ENCODE data around the gene ACVR1.

ACVR1 gene

DNA sequence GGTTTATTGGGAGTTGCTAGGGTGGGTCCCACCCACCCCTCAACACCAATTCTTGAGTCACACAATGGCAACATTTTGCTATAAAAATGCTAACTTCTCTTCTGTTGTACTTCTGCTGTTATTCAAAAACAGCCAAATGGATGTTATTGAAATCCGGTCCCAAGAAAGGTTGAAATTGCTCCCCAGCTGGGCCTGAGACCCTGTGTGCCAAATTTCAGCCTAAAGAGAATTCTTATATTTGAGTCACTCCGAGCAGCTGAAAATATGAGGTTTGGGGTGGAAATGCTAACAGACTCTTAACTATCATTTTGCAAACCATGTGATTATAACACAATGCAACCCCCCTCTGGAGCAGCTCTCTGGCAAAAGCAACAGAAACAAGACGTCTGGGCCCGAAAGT, 27.0 kb upstream of the ACVR1 start:
- Histone ChIP-seq H4K8ac (ENCODE audit: low read depth, low read length) (no peak overlapping the region), H3K27me3 (ENCODE audit: control insufficient read depth in 3 of 3, insufficient read depth in 3 of 3, low read depth in 1 of 3, low read length in 3 of 3) (peaks cover 0 to 37% (median 0%) of the 10 kb centered on the region in 3 experiments), H3K9me3 (replicated peaks in 1 of 2; ENCODE audit: control insufficient read depth in 2 of 2, insufficient read depth in 1 of 2, low read depth in 1 of 2, low read length in 2 of 2) (no peaks in the 10 kb centered on the region), H4K91ac (ENCODE audit: low read depth, low read length, poor library complexity) (no peak overlapping the region), H3K4ac (ENCODE audit: low read length) (no peak overlapping the region), H2AK5ac (ENCODE audit: low read depth, low read length) (no peak overlapping the region), H3K36me3 (replicated peaks in 1 of 2; ENCODE audit: control insufficient read depth in 2 of 2, insufficient read depth in 2 of 2, low read length in 2 of 2) (no peaks in the 10 kb centered on the region), H2BK12ac (ENCODE audit: low read length) (no peak overlapping the region), H3K18ac (ENCODE audit: low read length) (no peak overlapping the region), H2AFZ (ENCODE audit: low read length) (no peak overlapping the region), H2BK5ac (ENCODE audit: low read length) (no peak overlapping the region), H3K4me3 (ENCODE audit: low read length in 2 of 2) (no peak overlapping the region), H3K23ac (ENCODE audit: low read depth, low read length, poor library complexity) (no peak overlapping the region), H3K27ac (replicated peaks; ENCODE audit: low read length) (no peak overlapping the region), H3K9ac (ENCODE audit: low read depth, low read length, poor library complexity) (no peak overlapping the region), H3K4me1 (ENCODE audit: control insufficient read depth in 2 of 2, insufficient read depth in 1 of 2, low read depth in 1 of 2, low read length in 2 of 2) (no peaks in the 10 kb centered on the region), H2BK120ac (ENCODE audit: low read depth, low read length) (no peak overlapping the region), H2BK15ac (ENCODE audit: low read length) (no peak overlapping the region), H3K14ac (ENCODE audit: low read length) (no peak overlapping the region), H3K79me1 (ENCODE audit: low read depth, low read length) (no peaks in the 10 kb centered on the region), H3K4me2 (ENCODE audit: insufficient read depth, low read length, poor library complexity, severe bottlenecking) (no peak overlapping the region)
- WGBS, 2 donors (ENCODE audit: extremely low coverage in 2 of 2, insufficient read length in 2 of 2, insufficient replicate concordance in 1 of 2), result no CpG with 5 or more reads among the region's 4 CpGs
- DNase-seq (ENCODE audit: low spot score), result no peak

GRCh38 chr2:157902692-157903091, 26.6 kb upstream of the ACVR1 start:
- Histone ChIP-seq H3K14ac (ENCODE audit: low read length) (no peak overlapping the region), H3K9ac (ENCODE audit: low read depth, low read length, poor library complexity) (no peak overlapping the region), H4K8ac (ENCODE audit: low read depth, low read length) (no peak overlapping the region), H3K4me3 (ENCODE audit: low read length in 2 of 2) (no peak overlapping the region), H2AFZ (ENCODE audit: low read length) (no peak overlapping the region), H3K36me3 (replicated peaks in 1 of 2; ENCODE audit: control insufficient read depth in 2 of 2, insufficient read depth in 2 of 2, low read length in 2 of 2) (no peaks in the 10 kb centered on the region), H3K23ac (ENCODE audit: low read depth, low read length, poor library complexity) (no peak overlapping the region), H3K4me1 (ENCODE audit: control insufficient read depth in 2 of 2, insufficient read depth in 1 of 2, low read depth in 1 of 2, low read length in 2 of 2) (no peaks in the 10 kb centered on the region), H3K27ac (replicated peaks; ENCODE audit: low read length) (no peak overlapping the region), H3K9me3 (replicated peaks in 1 of 2; ENCODE audit: control insufficient read depth in 2 of 2, insufficient read depth in 1 of 2, low read depth in 1 of 2, low read length in 2 of 2) (no peaks in the 10 kb centered on the region), H3K4me2 (ENCODE audit: insufficient read depth, low read length, poor library complexity, severe bottlenecking) (no peak overlapping the region), H2BK12ac (ENCODE audit: low read length) (no peak overlapping the region), H3K27me3 (ENCODE audit: control insufficient read depth in 3 of 3, insufficient read depth in 3 of 3, low read depth in 1 of 3, low read length in 3 of 3) (peaks cover 0 to 36% (median 0%) of the 10 kb centered on the region in 3 experiments), H3K79me1 (ENCODE audit: low read depth, low read length) (no peaks in the 10 kb centered on the region), H4K91ac (ENCODE audit: low read depth, low read length, poor library complexity) (no peak overlapping the region), H3K18ac (ENCODE audit: low read length) (no peak overlapping the region), H2BK5ac (ENCODE audit: low read length) (no peak overlapping the region), H2BK15ac (ENCODE audit: low read length) (no peak overlapping the region), H3K4ac (ENCODE audit: low read length) (no peak overlapping the region), H2AK5ac (ENCODE audit: low read depth, low read length) (no peak overlapping the region), H2BK120ac (ENCODE audit: low read depth, low read length) (no peak overlapping the region)
- no CpG with 5 or more reads among the region's 1 CpG for WGBS, 2 donors (ENCODE audit: extremely low coverage in 2 of 2, insufficient read length in 2 of 2, insufficient replicate concordance in 1 of 2)
- no peak for DNase-seq (ENCODE audit: low spot score)

- Histone ChIP-seq H2BK5ac (ENCODE audit: low read length) (no peak overlapping the region), H3K23ac (ENCODE audit: low read depth, low read length, poor library complexity) (no peak overlapping the region), H3K4me2 (ENCODE audit: insufficient read depth, low read length, poor library complexity, severe bottlenecking) (no peak overlapping the region), H3K9ac (ENCODE audit: low read depth, low read length, poor library complexity) (no peak overlapping the region), H3K27ac (replicated peaks; ENCODE audit: low read length) (no peak overlapping the region), H3K79me1 (ENCODE audit: low read depth, low read length) (no peaks in the 10 kb centered on the region), H2AK5ac (ENCODE audit: low read depth, low read length) (no peak overlapping the region), H3K27me3 (ENCODE audit: control insufficient read depth in 3 of 3, insufficient read depth in 3 of 3, low read depth in 1 of 3, low read length in 3 of 3) (peaks cover 0 to 44% (median 0%) of the 10 kb centered on the region in 3 experiments), H4K8ac (ENCODE audit: low read depth, low read length) (no peak overlapping the region), H3K4me3 (ENCODE audit: low read length in 2 of 2) (no peak overlapping the region), H3K4ac (ENCODE audit: low read length) (no peak overlapping the region), H2BK120ac (ENCODE audit: low read depth, low read length) (no peak overlapping the region), H3K4me1 (ENCODE audit: control insufficient read depth in 2 of 2, insufficient read depth in 1 of 2, low read depth in 1 of 2, low read length in 2 of 2) (no peaks in the 10 kb centered on the region), H4K91ac (ENCODE audit: low read depth, low read length, poor library complexity) (no peak overlapping the region), H2AFZ (ENCODE audit: low read length) (no peak overlapping the region), H3K9me3 (replicated peaks in 1 of 2; ENCODE audit: control insufficient read depth in 2 of 2, insufficient read depth in 1 of 2, low read depth in 1 of 2, low read length in 2 of 2) (no peaks in the 10 kb centered on the region), H2BK12ac (ENCODE audit: low read length) (no peak overlapping the region), H2BK15ac (ENCODE audit: low read length) (no peak overlapping the region), H3K36me3 (replicated peaks in 1 of 2; ENCODE audit: control insufficient read depth in 2 of 2, insufficient read depth in 2 of 2, low read length in 2 of 2) (no peaks in the 10 kb centered on the region), H3K18ac (ENCODE audit: low read length) (no peak overlapping the region), H3K14ac (ENCODE audit: low read length) (no peak overlapping the region)
- WGBS, 2 donors (ENCODE audit: extremely low coverage in 2 of 2, insufficient read length in 2 of 2, insufficient replicate concordance in 1 of 2), result no CpG with 5 or more reads among the region's 3 CpGs
- DNase-seq (ENCODE audit: low spot score), result no peak
Observed at GRCh38 chr2:157901325-157901724, 25.2 kb upstream of the ACVR1 start.

- Histone ChIP-seq H4K8ac (ENCODE audit: low read depth, low read length) (no peak overlapping the region), H3K27me3 (ENCODE audit: control insufficient read depth in 3 of 3, insufficient read depth in 3 of 3, low read depth in 1 of 3, low read length in 3 of 3) (peaks cover 0 to 44% (median 0%) of the 10 kb centered on the region in 3 experiments), H3K9ac (ENCODE audit: low read depth, low read length, poor library complexity) (no peak overlapping the region), H2BK5ac (ENCODE audit: low read length) (no peak overlapping the region), H3K18ac (ENCODE audit: low read length) (no peak overlapping the region), H3K4me1 (ENCODE audit: control insufficient read depth in 2 of 2, insufficient read depth in 1 of 2, low read depth in 1 of 2, low read length in 2 of 2) (no peaks in the 10 kb centered on the region), H2BK15ac (ENCODE audit: low read length) (no peak overlapping the region), H3K4me3 (ENCODE audit: low read length in 2 of 2) (no peak overlapping the region), H2BK120ac (ENCODE audit: low read depth, low read length) (no peak overlapping the region), H3K27ac (replicated peaks; ENCODE audit: low read length) (no peak overlapping the region), H2AFZ (ENCODE audit: low read length) (no peak overlapping the region), H3K9me3 (replicated peaks in 1 of 2; ENCODE audit: control insufficient read depth in 2 of 2, insufficient read depth in 1 of 2, low read depth in 1 of 2, low read length in 2 of 2) (no peaks in the 10 kb centered on the region), H3K4me2 (ENCODE audit: insufficient read depth, low read length, poor library complexity, severe bottlenecking) (no peak overlapping the region), H2AK5ac (ENCODE audit: low read depth, low read length) (no peak overlapping the region), H2BK12ac (ENCODE audit: low read length) (no peak overlapping the region), H3K79me1 (ENCODE audit: low read depth, low read length) (no peaks in the 10 kb centered on the region), H4K91ac (ENCODE audit: low read depth, low read length, poor library complexity) (no peak overlapping the region), H3K36me3 (replicated peaks in 1 of 2; ENCODE audit: control insufficient read depth in 2 of 2, insufficient read depth in 2 of 2, low read length in 2 of 2) (no peaks in the 10 kb centered on the region), H3K4ac (ENCODE audit: low read length) (no peak overlapping the region), H3K14ac (ENCODE audit: low read length) (no peak overlapping the region), H3K23ac (ENCODE audit: low read depth, low read length, poor library complexity) (no peak overlapping the region)
- no peak for DNase-seq (ENCODE audit: low spot score)
- no CpG with 5 or more reads among the region's 2 CpGs for WGBS, 2 donors (ENCODE audit: extremely low coverage in 2 of 2, insufficient read length in 2 of 2, insufficient replicate concordance in 1 of 2)
Observed at GRCh38 chr2:157900684-157901083, 24.6 kb upstream of the ACVR1 start.
